Caco-2 (cell line): ENCODE measurements around the gene CHI3L2. TPM values are rescaled to one million over a fixed set of nuclear protein-coding genes. Genes with fewer than 3 reads are reported as not detected.

Source experiments
- BruUV-seq: library from RNA; stranded (reverse); fragments of 400-500 nt; replicated peaks from 2 replicates; lab custom pipeline; 2021; lab: Mats Ljungman, UMichigan
- CTCF ChIA-PET: fragments of 300-600 bp; sonication (Branson Sonifier 250); formaldehyde crosslinking; loops from one replicate; lab custom pipeline; 2022; ENCODE audit warnings: antibody characterized with exemption; lab: Charles Lee
- POLR2A ChIA-PET: fragments of 300-600 bp; sonication (Branson Sonifier 250); formaldehyde crosslinking; loops from one replicate; lab custom pipeline; 2022; ENCODE audit warnings: antibody characterized with exemption; lab: Charles Lee
- DNase-seq, 2 experiments: peaks; one replicate each; pipeline versions ENCODE4 v3.0.0 to v3.0.0-alpha.2; 2020 to 2022
- H3K27me3 ChIP-seq: replicated peaks from 2 replicates; pipeline ENCODE4 v1.6.0; 2011; ENCODE audit warnings: low read length; ENCODE audit not compliant: control insufficient read depth, insufficient read depth
- H3K36me3 ChIP-seq: 2 replicates; pipeline ENCODE4 v1.5.1; 2011; ENCODE audit warnings: low read length; ENCODE audit not compliant: control insufficient read depth, insufficient read depth
- H3K4me1 ChIP-seq: fragments of 250-450 bp; sonication (Bioruptor Pico); 2 replicates; pipeline ENCODE4 v1.5.1; 2020; ENCODE audit warnings: mild to moderate bottlenecking
- H3K4me3 ChIP-seq: 2 replicates; pipeline ENCODE4 v1.5.1; 2011; ENCODE audit warnings: low read depth, mild to moderate bottlenecking, control low read depth, low read length
- H3K9me3 ChIP-seq: fragments of 250-450 bp; sonication (Bioruptor Pico); 2 replicates; pipeline ENCODE4 v1.5.1; 2020; ENCODE audit warnings: mild to moderate bottlenecking, moderate library complexity
- H3K27ac Mint-ChIP-seq: one replicate; pipeline ENCODE4 v1.8.0; 2022; ENCODE audit warnings: mixed read lengths; ENCODE audit not compliant: unreplicated experiment
- H3K27me3 Mint-ChIP-seq: one replicate; pipeline ENCODE4 v1.8.0; 2022; ENCODE audit warnings: mixed read lengths; ENCODE audit not compliant: insufficient read depth, unreplicated experiment
- H3K36me3 Mint-ChIP-seq: one replicate; pipeline ENCODE4 v1.8.0; 2022; ENCODE audit warnings: mild to moderate bottlenecking, mixed read lengths; ENCODE audit not compliant: insufficient read depth, unreplicated experiment
- H3K4me1 Mint-ChIP-seq: one replicate; pipeline ENCODE4 v1.8.0; 2022; ENCODE audit warnings: low read depth, mixed read lengths; ENCODE audit not compliant: unreplicated experiment
- H3K4me3 Mint-ChIP-seq: one replicate; pipeline ENCODE4 v1.8.0; 2022; ENCODE audit warnings: mild to moderate bottlenecking, moderate library complexity, mixed read lengths; ENCODE audit not compliant: unreplicated experiment
- H3K9me3 Mint-ChIP-seq: one replicate; pipeline ENCODE4 v1.8.0; 2022; ENCODE audit warnings: mixed read lengths; ENCODE audit not compliant: unreplicated experiment
- intact Hi-C: fragments of 100-400 bp; cut with micrococcal nuclease; formaldehyde crosslinking; loops from one replicate; pipeline ENCODE4 v1.10.0; 2022; ENCODE audit not compliant: unreplicated experiment
- total RNA-seq: library from RNA; stranded (reverse); gene quantifications from 2 replicates; pipeline ENCODE4 v1.2.3, GENCODE V29; 2022
- TF ChIP-seq, protein P1 (sequence below), 2 experiments: fragments of 200-600 bp in 1 of 2; IDR thresholded peaks; 1 replicate in 1 of 2; 2 replicates in 1 of 2; pipeline versions ENCODE4 v1.5.1 to v1.8.0; 2011 to 2022; ENCODE audit warnings: antibody characterized with exemption in 1 of 2, control low read depth in 1 of 2, inconsistent platforms in 1 of 2, low read depth in 1 of 2, low read length in 1 of 2, mild to moderate bottlenecking in 1 of 2, moderate library complexity in 1 of 2; ENCODE audit not compliant: insufficient read depth in 1 of 2, severe bottlenecking in 1 of 2, unreplicated experiment in 1 of 2

The CHI3L2 gene
- total RNA-seq, 1 experiment from 2014 or later, result not detected

- Mint-ChIP-seq H3K4me1 (peaks cover 18% of the 10 kb centered on the region), H3K4me3 (no peak overlapping the region), H3K27me3 (no peaks in the 10 kb centered on the region), H3K9me3 (no peaks in the 10 kb centered on the region), H3K27ac (no peak overlapping the region), H3K36me3 (peaks cover 9% of the 10 kb centered on the region)
- H3K9me3 ChIP-seq, result no peaks in the 10 kb centered on the region
- ChIA-PET POLR2A (no interaction called here), CTCF (no interaction called here)
- no peaks in the 10 kb centered on the region for H3K27me3 ChIP-seq
- peaks cover 18% of the 10 kb centered on the region for H3K4me1 ChIP-seq
- BruUV-seq, result no TSS peak
- no peaks in the 10 kb centered on the region for H3K36me3 ChIP-seq
- TF ChIP-seq, protein P1, sequence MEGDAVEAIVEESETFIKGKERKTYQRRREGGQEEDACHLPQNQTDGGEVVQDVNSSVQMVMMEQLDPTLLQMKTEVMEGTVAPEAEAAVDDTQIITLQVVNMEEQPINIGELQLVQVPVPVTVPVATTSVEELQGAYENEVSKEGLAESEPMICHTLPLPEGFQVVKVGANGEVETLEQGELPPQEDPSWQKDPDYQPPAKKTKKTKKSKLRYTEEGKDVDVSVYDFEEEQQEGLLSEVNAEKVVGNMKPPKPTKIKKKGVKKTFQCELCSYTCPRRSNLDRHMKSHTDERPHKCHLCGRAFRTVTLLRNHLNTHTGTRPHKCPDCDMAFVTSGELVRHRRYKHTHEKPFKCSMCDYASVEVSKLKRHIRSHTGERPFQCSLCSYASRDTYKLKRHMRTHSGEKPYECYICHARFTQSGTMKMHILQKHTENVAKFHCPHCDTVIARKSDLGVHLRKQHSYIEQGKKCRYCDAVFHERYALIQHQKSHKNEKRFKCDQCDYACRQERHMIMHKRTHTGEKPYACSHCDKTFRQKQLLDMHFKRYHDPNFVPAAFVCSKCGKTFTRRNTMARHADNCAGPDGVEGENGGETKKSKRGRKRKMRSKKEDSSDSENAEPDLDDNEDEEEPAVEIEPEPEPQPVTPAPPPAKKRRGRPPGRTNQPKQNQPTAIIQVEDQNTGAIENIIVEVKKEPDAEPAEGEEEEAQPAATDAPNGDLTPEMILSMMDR (IDR thresholded peaks at IDR 0.05; ENCODE audit: insufficient read depth in 1 of 2, low read depth in 1 of 2, low read length in 1 of 2, severe bottlenecking in 1 of 2, unreplicated experiment in 1 of 2), result no peak
- intact Hi-C loops, result no loop called here
- DNase-seq, result no peak
- H3K4me3 ChIP-seq, result no peak overlapping the region
These were observed 1.7 kb upstream of the CHI3L2 start for GRCh38 chr1:111225717-111226400.

GRCh38 chr1:111227851-111228747, 586 bp downstream of the CHI3L2 start:
- DNase-seq, result no peak
- Histone ChIP-seq H3K4me3 (no peak overlapping the region), H3K36me3 (no peaks in the 10 kb centered on the region), H3K4me1 (peaks cover 7% of the 10 kb centered on the region; the same call in 1 of the 2 replicates), H3K27me3 (no peaks in the 10 kb centered on the region), H3K9me3 (no peaks in the 10 kb centered on the region)
- TF ChIP-seq, protein P1 (IDR thresholded peaks at IDR 0.05; ENCODE audit: insufficient read depth in 1 of 2, low read depth in 1 of 2, low read length in 1 of 2, severe bottlenecking in 1 of 2, unreplicated experiment in 1 of 2), result no peak
- H3K4me1 Mint-ChIP-seq, result no peaks in the 10 kb centered on the region
- no peaks in the 10 kb centered on the region for H3K9me3 Mint-ChIP-seq
- H3K27me3 Mint-ChIP-seq, result no peaks in the 10 kb centered on the region
- no peak overlapping the region for H3K27ac Mint-ChIP-seq
- CTCF ChIA-PET, result no interaction called here
- intact Hi-C loops, result no loop called here
- H3K4me3 Mint-ChIP-seq, result no peak overlapping the region
- H3K36me3 Mint-ChIP-seq, result no peaks in the 10 kb centered on the region
- POLR2A ChIA-PET, result interaction anchor here (0.8 kb wide), 1 partner anchor 24 kb away, joined by 4 read pairs; no protein-coding TSS in a partner anchor
- BruUV-seq, result no TSS peak

DNA sequence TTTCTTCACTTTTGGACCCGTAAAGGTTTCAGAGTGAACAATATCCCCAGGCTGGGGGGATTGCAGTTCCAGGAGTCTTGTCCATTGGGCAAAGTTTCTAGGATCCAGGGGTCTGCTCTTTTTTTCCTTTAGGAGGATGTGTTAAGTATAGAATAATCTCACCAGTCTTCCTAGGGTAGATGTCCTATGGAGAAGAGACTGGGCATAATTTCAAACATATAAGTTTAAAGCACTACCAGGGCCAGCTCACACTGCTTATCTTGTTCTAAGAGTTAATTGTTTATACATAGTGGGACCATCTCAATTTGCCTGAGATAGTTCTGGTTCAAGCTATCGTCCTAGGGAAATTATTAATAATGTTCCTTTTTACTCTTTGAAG, 1.2 kb downstream of the CHI3L2 start:
- H3K9me3 ChIP-seq, result no peaks in the 10 kb centered on the region
- intact Hi-C loops, result no loop called here
- H3K4me3 Mint-ChIP-seq, result no peak overlapping the region
- CTCF ChIA-PET, result no interaction called here
- H3K36me3 ChIP-seq, result no peaks in the 10 kb centered on the region
- H3K4me3 ChIP-seq, result no peak overlapping the region
- H3K27ac Mint-ChIP-seq, result no peak overlapping the region
- H3K27me3 Mint-ChIP-seq, result no peaks in the 10 kb centered on the region
- DNase-seq, result no peak
- POLR2A ChIA-PET, result interaction anchor here (0.8 kb wide), 1 partner anchor 25 kb away, joined by 4 read pairs; no protein-coding TSS in a partner anchor
- no peaks in the 10 kb centered on the region for H3K36me3 Mint-ChIP-seq
- TF ChIP-seq, protein P1 (IDR thresholded peaks at IDR 0.05; ENCODE audit: insufficient read depth in 1 of 2, low read depth in 1 of 2, low read length in 1 of 2, severe bottlenecking in 1 of 2, unreplicated experiment in 1 of 2), result no peak
- no peaks in the 10 kb centered on the region for H3K9me3 Mint-ChIP-seq
- H3K27me3 ChIP-seq, result no peaks in the 10 kb centered on the region
- 0 out of 2 replicates have a peak, but pooled peaks cover 5% of the 10 kb centered on the region for H3K4me1 ChIP-seq
- BruUV-seq, result no TSS peak
- H3K4me1 Mint-ChIP-seq, result no peaks in the 10 kb centered on the region
